ENCODE data around the gene GJC1. TPM values are rescaled to one million over a fixed set of nuclear protein-coding genes. Genes with fewer than 3 reads are reported as not detected.

The GJC1 gene
- total and polyA plus RNA-seq, 9 of the 15 experiments (the other 6 are each of a cell fraction or from before 2014, with no cell fraction given), result 0.04 to 1.4 (median 0.18) TPM; not detected in 1

- Histone ChIP-seq H3K4me1 (replicated peaks in 1 of 2; ENCODE audit: control insufficient read depth in 2 of 2, insufficient read depth in 2 of 2, low read length in 2 of 2) (peaks cover 0 to 5% of the 10 kb centered on the region in 2 experiments; a peak in 4 of 5 replicates), H3K79me2 (ENCODE audit: control insufficient read depth, insufficient read depth, low read length) (no peaks in the 10 kb centered on the region), H3K9ac (ENCODE audit: insufficient read depth in 1 of 2, low read depth in 2 of 2, low read length in 2 of 2) (peak overlapping the region in 1 of 2 experiments; percentile 11; a peak in 1 of 4 replicates), H3K9me1 (ENCODE audit: control insufficient read depth, insufficient read depth, low read length) (no peaks in the 10 kb centered on the region), H3K27ac (ENCODE audit: extremely low read depth, low read depth, low read length) (peak overlapping the region; percentile 40; the same call in 1 of the 3 replicates), H3K4me3 (no peak overlapping the region), H3K27me3 (ENCODE audit: control insufficient read depth in 2 of 2, insufficient read depth in 2 of 2, low read length in 2 of 2) (peaks cover 8 to 9% of the 10 kb centered on the region in 2 experiments; a peak in 4 of 5 replicates), H3K36me3 (ENCODE audit: control insufficient read depth, insufficient read depth, low read length) (no peaks in the 10 kb centered on the region), H3K4me2 (ENCODE audit: insufficient read depth, low read length) (peak overlapping the region; percentile 16), H4K20me1 (replicated peaks; ENCODE audit: control insufficient read depth, insufficient read depth, low read length) (no peaks in the 10 kb centered on the region), H3K9me3 (replicated peaks; ENCODE audit: control insufficient read depth, insufficient read depth, low read depth, low read length) (no peaks in the 10 kb centered on the region), H2AFZ (ENCODE audit: low read depth, low read length) (peak overlapping the region; percentile 81)
- POLR2A ChIA-PET, result interaction anchor here (0.5 to 1.6 kb wide), 5 partner anchors 11 to 32 kb away, joined by 3 to 6 read pairs (median 3); no protein-coding TSS in a partner anchor
- FAIRE-seq (peak; percentile 68), DNase-seq (ENCODE audit: extremely low read depth in 1 of 4, low spot score in 3 of 4) (peak in 2 of 4 experiments; percentile 14 to 44), ATAC-seq (peak; percentile 72)
- BruUV-seq (replicated peaks), result no TSS peak
- in situ Hi-C loops (cut with MboI) (no loop called here), intact Hi-C loops (cut with micrococcal nuclease) (no loop called here)
- WGBS (ENCODE audit: insufficient coverage, low coverage, missing lambda C conversion rate), result 29% methylated on average over 10 of the region's 10 CpGs
- CTCF ChIA-PET (ENCODE audit: low intra/inter-chr PET ratio), result no interaction called here
- TF ChIP-seq DDX20 (tag; IDR thresholded peaks at IDR 0.05; ENCODE audit: low read depth), result no peak
- TF ChIP-seq ETV1 (tag; conservative IDR thresholded peaks at IDR 0.05; ENCODE audit: low read depth), result peak; percentile 63
- TF ChIP-seq FOXA1 (IDR thresholded peaks at IDR 0.05; ENCODE audit: borderline replicate concordance), result no peak
- no peak for TF ChIP-seq IFI16 (CRISPR knock-in tag; IDR thresholded peaks at IDR 0.05)
- TF ChIP-seq ZNF57 (CRISPR knock-in tag; IDR thresholded peaks at IDR 0.05), result no peak
- TF ChIP-seq, protein P1, sequence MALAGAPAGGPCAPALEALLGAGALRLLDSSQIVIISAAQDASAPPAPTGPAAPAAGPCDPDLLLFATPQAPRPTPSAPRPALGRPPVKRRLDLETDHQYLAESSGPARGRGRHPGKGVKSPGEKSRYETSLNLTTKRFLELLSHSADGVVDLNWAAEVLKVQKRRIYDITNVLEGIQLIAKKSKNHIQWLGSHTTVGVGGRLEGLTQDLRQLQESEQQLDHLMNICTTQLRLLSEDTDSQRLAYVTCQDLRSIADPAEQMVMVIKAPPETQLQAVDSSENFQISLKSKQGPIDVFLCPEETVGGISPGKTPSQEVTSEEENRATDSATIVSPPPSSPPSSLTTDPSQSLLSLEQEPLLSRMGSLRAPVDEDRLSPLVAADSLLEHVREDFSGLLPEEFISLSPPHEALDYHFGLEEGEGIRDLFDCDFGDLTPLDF (CRISPR knock-in tag; IDR thresholded peaks at IDR 0.05), result no peak
- peak; percentile 24; the same call in 1 of the 2 replicates for TF ChIP-seq MAFK (IDR thresholded peaks at IDR 0.05; ENCODE audit: low read length)
- TF ChIP-seq, protein P2, sequence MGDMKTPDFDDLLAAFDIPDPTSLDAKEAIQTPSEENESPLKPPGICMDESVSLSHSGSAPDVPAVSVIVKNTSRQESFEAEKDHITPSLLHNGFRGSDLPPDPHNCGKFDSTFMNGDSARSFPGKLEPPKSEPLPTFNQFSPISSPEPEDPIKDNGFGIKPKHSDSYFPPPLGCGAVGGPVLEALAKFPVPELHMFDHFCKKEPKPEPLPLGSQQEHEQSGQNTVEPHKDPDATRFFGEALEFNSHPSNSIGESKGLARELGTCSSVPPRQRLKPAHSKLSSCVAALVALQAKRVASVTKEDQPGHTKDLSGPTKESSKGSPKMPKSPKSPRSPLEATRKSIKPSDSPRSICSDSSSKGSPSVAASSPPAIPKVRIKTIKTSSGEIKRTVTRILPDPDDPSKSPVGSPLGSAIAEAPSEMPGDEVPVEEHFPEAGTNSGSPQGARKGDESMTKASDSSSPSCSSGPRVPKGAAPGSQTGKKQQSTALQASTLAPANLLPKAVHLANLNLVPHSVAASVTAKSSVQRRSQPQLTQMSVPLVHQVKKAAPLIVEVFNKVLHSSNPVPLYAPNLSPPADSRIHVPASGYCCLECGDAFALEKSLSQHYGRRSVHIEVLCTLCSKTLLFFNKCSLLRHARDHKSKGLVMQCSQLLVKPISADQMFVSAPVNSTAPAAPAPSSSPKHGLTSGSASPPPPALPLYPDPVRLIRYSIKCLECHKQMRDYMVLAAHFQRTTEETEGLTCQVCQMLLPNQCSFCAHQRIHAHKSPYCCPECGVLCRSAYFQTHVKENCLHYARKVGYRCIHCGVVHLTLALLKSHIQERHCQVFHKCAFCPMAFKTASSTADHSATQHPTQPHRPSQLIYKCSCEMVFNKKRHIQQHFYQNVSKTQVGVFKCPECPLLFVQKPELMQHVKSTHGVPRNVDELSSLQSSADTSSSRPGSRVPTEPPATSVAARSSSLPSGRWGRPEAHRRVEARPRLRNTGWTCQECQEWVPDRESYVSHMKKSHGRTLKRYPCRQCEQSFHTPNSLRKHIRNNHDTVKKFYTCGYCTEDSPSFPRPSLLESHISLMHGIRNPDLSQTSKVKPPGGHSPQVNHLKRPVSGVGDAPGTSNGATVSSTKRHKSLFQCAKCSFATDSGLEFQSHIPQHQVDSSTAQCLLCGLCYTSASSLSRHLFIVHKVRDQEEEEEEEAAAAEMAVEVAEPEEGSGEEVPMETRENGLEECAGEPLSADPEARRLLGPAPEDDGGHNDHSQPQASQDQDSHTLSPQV (IDR thresholded peaks at IDR 0.05), result 0 out of 2 replicates have a peak, but pooled peaks have one; percentile 2
- no peak for TF ChIP-seq RBM17 (IDR thresholded peaks at IDR 0.05; ENCODE audit: borderline replicate concordance, low read depth, low read length)
- TF ChIP-seq, protein P3, sequence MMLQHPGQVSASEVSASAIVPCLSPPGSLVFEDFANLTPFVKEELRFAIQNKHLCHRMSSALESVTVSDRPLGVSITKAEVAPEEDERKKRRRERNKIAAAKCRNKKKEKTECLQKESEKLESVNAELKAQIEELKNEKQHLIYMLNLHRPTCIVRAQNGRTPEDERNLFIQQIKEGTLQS (IDR thresholded peaks at IDR 0.05), result peak; percentile 66
- TF ChIP-seq, protein P3 (CRISPR knock-in tag; conservative IDR thresholded peaks at IDR 0.05), result no peak
- TF ChIP-seq SMAD1 (IDR thresholded peaks at IDR 0.05; ENCODE audit: low read depth, low read length, partially characterized antibody), result no peak
- no peak for TF ChIP-seq ZNF311 (CRISPR knock-in tag; IDR thresholded peaks at IDR 0.05)
- no peak for TF ChIP-seq TEAD4 (IDR thresholded peaks at IDR 0.05; ENCODE audit: low read length)
- TF ChIP-seq TEAD4 (CRISPR knock-in tag; IDR thresholded peaks at IDR 0.05; ENCODE audit: borderline replicate concordance), result no peak
- no peak for TF ChIP-seq NR2C2 (CRISPR knock-in tag; IDR thresholded peaks at IDR 0.05)
- peak; percentile 66; the same call in 1 of the 2 replicates for TF ChIP-seq NR2C2 (tag; IDR thresholded peaks at IDR 0.05)
Measured at GRCh38 chr17:44794851-44795413, 35.2 kb downstream of the GJC1 start.
